Upper lobe of left lung (tissue), 6 donors: ENCODE results near the gene IZUMO2. TPM values are rescaled to one million over a fixed set of nuclear protein-coding genes. Genes with fewer than 3 reads are reported as not detected.

Source experiments
- ATAC-seq, 2 donors: fragments of 200-7000 bp; cut with Tn5 transposase; one replicate each; pipeline ENCODE4 v1.9.1; 2022; ENCODE audit warnings: mild to moderate bottlenecking in 2 of 2, moderate library complexity in 2 of 2; ENCODE audit not compliant: low FRiP score in 2 of 2
- DNase-seq, 2 donors: peaks; one replicate each; pipeline ENCODE4 v3.0.0-alpha.2; 2019 to 2020
- H3K27ac ChIP-seq, 4 donors: fragments of 200-600 bp; sonication (generic); one replicate each; pipeline ENCODE4 v1.5.1; 2016 to 2019
- H3K27me3 ChIP-seq, 4 donors: fragments of 200-600 bp; sonication (generic); one replicate each; pipeline ENCODE4 v1.5.1; 2017 to 2019
- H3K36me3 ChIP-seq, 4 donors: fragments of 200-600 bp; sonication (generic); one replicate each; pipeline ENCODE4 v1.5.1; 2016 to 2019
- H3K4me1 ChIP-seq, 4 donors: fragments of 200-600 bp; sonication (generic); one replicate each; pipeline ENCODE4 v1.5.1; 2018 to 2019
- H3K4me3 ChIP-seq, 4 donors: fragments of 200-600 bp; sonication (generic); one replicate each; pipeline ENCODE4 v1.5.1; 2017 to 2019; ENCODE audit warnings: mild to moderate bottlenecking in 2 of 4, moderate library complexity in 1 of 4
- H3K9me3 ChIP-seq, 4 donors: fragments of 200-600 bp; sonication (generic); one replicate each; pipeline ENCODE4 v1.5.1; 2018 to 2019
- EP300 ChIP-seq, 4 donors: sonication (generic); formaldehyde crosslinking; IDR thresholded peaks; one replicate each; pipeline ENCODE4 v1.5.1; 2017; ENCODE audit warnings: antibody characterized with exemption in 4 of 4, control low read depth in 2 of 4
- POLR2A ChIP-seq, 4 donors: fragments of 450-650 bp; IDR thresholded peaks; one replicate each; pipeline ENCODE4 v1.5.1; 2016 to 2017; ENCODE audit warnings: antibody characterized with exemption in 4 of 4, mild to moderate bottlenecking in 2 of 4
- POLR2AphosphoS5 ChIP-seq, 2 donors: sonication (generic); formaldehyde crosslinking; IDR thresholded peaks; one replicate each; pipeline ENCODE4 v1.5.1; 2017; ENCODE audit warnings: antibody characterized with exemption in 2 of 2
- WGBS, 2 donors: methylation state at CpG; one replicate each; pipeline ENCODE4 v1.1.5; 2017 to 2018; 5-methylcytosine and 5-hydroxymethylcytosine counted together
- total RNA-seq, 6 donors: library from RNA; depleted of rRNA in 4 of 6; stranded (reverse); fragments of >200 nt in 4 of 6; gene quantifications; one replicate each; pipeline versions ENCODE4 v1.1.0 to v1.2.1, GENCODE V29; 2016 to 2021
- TF ChIP-seq, protein P1 (sequence below), 6 experiments: fragments of 450-650 bp in 4 of 6; fragments of 200-600 bp in 2 of 6; sonication (generic) in 2 of 6; IDR thresholded peaks; one replicate each; pipeline ENCODE4 v1.5.1; 2016 to 2019; ENCODE audit warnings: antibody characterized with exemption in 6 of 6
- donor health status: DM: no; HTN: no; CAD: no; lungs with moderate emphysema.
- donor health status: DM: no; HTN: yes; CAD: no; lungs with severe emphysema.

IZUMO2 gene
- total RNA-seq, 6 donors from 2014 or later = not detected

DNA sequence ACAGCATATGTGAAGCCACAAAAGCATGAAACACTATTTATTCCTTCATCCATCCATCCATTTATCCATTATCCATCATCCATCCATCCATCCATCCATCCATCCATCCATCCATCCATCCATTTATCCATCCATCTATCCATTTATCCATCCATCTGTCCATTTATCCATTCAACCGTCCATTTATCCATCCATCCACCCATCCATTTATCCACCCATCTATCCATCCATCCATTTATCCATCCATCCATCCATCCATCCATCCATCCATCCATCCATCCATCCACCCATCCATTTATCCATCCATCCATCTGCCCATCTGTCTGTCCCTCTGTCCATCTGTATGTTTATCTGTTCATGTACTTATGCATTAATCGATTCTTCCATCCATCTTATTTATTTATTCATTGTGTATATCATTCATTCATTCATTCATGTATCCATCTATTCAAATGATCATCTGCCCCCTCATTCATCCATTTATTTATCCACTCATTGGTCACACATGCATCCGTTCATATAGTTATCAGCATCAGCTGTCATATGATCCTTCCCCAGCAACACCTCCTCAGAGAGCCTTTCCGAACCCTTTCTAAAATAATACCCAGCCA is 33.3 kb upstream of the IZUMO2 start:
- Histone ChIP-seq H3K4me3 (no peak overlapping the region), H3K36me3 (no peaks in the 10 kb centered on the region), H3K9me3 (no peaks in the 10 kb centered on the region), H3K27ac (no peak overlapping the region), H3K4me1 (peaks cover 8 to 14% (median 12%) of the 10 kb centered on the region in 4 donors), H3K27me3 (no peaks in the 10 kb centered on the region)
- TF ChIP-seq POLR2A (IDR thresholded peaks at IDR 0.05) (no peak), EP300 (IDR thresholded peaks at IDR 0.05) (no peak), POLR2AphosphoS5 (IDR thresholded peaks at IDR 0.05) (no peak)
- DNase-seq (no peak), ATAC-seq (no peak)
- whole genome bisulfite sequencing, 2 donors = 74 to 82% methylated on average over 4 of the region's 4 CpGs

DNA sequence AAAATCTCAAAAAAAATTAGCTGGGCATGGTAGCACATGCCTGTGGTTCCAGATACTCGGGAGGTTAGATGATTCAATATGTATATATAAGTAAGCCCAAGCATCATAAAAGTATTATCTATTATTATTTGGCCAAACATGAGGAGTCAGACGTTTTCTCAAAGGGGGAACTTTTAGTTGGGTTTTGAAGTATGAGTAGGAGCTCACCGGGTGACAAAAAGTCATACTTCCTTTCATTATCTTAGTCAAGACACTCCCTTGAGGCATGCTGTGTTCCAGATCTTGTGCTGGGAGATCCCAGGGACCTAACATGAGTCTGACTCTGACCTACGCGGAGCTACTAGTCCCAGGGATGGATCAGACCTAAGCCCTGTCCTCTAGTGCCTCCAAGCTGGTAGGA is 32.1 kb upstream of the IZUMO2 start:
- no peak for ATAC-seq
- no peaks in the 10 kb centered on the region for H3K9me3 ChIP-seq
- no peak overlapping the region for H3K27ac ChIP-seq
- H3K36me3 ChIP-seq = no peaks in the 10 kb centered on the region
- DNase-seq = no peak
- WGBS, 2 donors = 72 to 79% methylated on average over 5 of the region's 5 CpGs
- no peaks in the 10 kb centered on the region for H3K27me3 ChIP-seq
- TF ChIP-seq POLR2AphosphoS5 (IDR thresholded peaks at IDR 0.05) = no peak
- TF ChIP-seq POLR2A (IDR thresholded peaks at IDR 0.05) = no peak
- no peak for TF ChIP-seq EP300 (IDR thresholded peaks at IDR 0.05)
- peaks cover 8 to 14% (median 12%) of the 10 kb centered on the region in 4 donors for H3K4me1 ChIP-seq
- no peak overlapping the region for H3K4me3 ChIP-seq

DNA sequence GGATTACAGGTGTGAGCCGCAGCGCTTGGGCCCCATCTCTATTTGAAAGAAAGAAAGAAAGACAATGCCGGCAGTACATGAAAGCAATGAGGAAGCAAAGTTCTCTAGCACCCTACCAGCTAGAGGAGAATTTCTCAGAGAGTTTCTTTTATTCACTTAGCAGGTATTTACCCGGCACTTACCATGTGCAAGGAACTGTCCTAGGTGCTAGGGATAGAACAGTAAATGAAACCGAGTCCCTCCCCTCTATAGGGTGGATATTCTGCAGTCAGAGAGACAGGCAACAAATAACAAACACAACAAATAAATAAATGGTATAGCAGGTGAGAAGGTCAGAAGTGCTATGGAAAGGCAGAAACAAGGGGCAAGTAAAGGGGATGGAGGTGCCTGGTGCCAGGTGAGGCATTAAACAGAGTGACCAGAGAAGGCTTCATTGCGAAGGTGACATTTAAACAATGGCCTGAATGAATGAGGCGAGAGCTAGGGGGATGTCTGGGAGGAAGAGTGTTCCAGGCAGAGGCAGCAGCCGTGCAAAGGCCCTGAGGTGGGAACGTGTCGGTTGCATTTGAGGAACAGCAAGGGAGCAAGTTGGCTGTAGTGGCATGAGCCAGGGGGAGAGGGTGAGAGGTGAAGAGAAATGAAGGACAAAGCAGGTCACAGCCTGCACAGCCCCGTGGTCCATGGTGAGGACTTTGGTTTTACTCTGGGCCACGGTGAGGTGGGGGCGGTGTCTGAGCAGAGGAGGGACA is 29.6 kb upstream of the IZUMO2 start:
- no peak for ATAC-seq
- WGBS, 2 donors = 75 to 79% methylated on average over 13 of the region's 13 CpGs
- Histone ChIP-seq H3K27me3 (no peaks in the 10 kb centered on the region), H3K4me3 (no peak overlapping the region), H3K9me3 (no peaks in the 10 kb centered on the region), H3K36me3 (no peaks in the 10 kb centered on the region), H3K27ac (no peak overlapping the region), H3K4me1 (no peaks in the 10 kb centered on the region)
- DNase-seq = no peak
- TF ChIP-seq POLR2AphosphoS5 (IDR thresholded peaks at IDR 0.05) (no peak), POLR2A (IDR thresholded peaks at IDR 0.05) (no peak), EP300 (IDR thresholded peaks at IDR 0.05) (no peak)
- TF ChIP-seq, protein P1, sequence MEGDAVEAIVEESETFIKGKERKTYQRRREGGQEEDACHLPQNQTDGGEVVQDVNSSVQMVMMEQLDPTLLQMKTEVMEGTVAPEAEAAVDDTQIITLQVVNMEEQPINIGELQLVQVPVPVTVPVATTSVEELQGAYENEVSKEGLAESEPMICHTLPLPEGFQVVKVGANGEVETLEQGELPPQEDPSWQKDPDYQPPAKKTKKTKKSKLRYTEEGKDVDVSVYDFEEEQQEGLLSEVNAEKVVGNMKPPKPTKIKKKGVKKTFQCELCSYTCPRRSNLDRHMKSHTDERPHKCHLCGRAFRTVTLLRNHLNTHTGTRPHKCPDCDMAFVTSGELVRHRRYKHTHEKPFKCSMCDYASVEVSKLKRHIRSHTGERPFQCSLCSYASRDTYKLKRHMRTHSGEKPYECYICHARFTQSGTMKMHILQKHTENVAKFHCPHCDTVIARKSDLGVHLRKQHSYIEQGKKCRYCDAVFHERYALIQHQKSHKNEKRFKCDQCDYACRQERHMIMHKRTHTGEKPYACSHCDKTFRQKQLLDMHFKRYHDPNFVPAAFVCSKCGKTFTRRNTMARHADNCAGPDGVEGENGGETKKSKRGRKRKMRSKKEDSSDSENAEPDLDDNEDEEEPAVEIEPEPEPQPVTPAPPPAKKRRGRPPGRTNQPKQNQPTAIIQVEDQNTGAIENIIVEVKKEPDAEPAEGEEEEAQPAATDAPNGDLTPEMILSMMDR (IDR thresholded peaks at IDR 0.05) = no peak

DNA sequence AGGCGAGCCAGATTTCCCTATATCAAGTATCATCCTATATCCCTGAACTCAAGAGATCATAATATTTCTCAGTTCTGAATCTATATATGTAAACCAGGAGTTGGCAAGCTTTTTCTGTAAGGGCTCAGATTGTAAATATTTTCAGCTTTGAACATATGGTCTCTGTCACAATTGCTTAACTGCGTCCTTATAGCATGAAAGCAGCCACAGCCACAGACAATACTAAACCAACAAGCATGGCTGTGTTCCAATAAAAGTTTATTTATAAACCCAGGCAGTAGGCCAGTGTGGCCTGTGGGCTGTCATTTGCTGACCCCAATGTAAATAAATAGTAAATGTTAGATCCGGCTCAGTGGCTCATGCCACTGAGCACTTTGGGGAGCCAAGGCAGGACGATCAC is 28.1 kb upstream of the IZUMO2 start:
- no peak for DNase-seq
- H3K9me3 ChIP-seq = no peaks in the 10 kb centered on the region
- H3K4me3 ChIP-seq = no peak overlapping the region
- ATAC-seq = no peak
- H3K4me1 ChIP-seq = no peaks in the 10 kb centered on the region
- no peaks in the 10 kb centered on the region for H3K36me3 ChIP-seq
- TF ChIP-seq, protein P1 (IDR thresholded peaks at IDR 0.05) = no peak
- TF ChIP-seq POLR2AphosphoS5 (IDR thresholded peaks at IDR 0.05) = no peak
- TF ChIP-seq POLR2A (IDR thresholded peaks at IDR 0.05) = no peak
- TF ChIP-seq EP300 (IDR thresholded peaks at IDR 0.05) = no peak
- WGBS, 2 donors = 28 to 58% methylated on average over 4 of the region's 4 CpGs
- no peak overlapping the region for H3K27ac ChIP-seq
- no peaks in the 10 kb centered on the region for H3K27me3 ChIP-seq

DNA sequence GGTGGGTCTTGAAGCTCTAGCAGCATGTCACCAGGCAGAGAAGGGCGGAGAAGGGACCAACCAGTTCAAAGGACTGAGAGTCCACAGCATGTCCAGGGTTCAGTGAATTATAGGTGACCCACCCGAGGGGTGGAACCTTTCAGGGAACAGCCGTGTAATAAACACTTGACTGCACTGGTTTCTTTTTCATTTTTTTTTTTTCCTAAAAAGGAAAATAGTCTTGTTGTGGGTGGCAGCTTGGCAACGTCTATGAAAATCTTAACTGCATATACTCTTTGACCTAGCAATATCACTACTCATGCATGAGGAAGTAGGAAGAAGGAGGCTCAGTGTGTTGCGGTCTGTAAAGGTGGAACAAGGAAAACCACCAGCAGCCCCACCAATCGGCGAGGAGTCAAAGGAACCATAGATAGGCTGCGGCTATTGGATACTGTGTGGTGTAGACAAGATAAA is 27.4 kb upstream of the IZUMO2 start:
- H3K36me3 ChIP-seq = no peaks in the 10 kb centered on the region
- no peaks in the 10 kb centered on the region for H3K27me3 ChIP-seq
- no peaks in the 10 kb centered on the region for H3K4me1 ChIP-seq
- H3K9me3 ChIP-seq = no peaks in the 10 kb centered on the region
- H3K27ac ChIP-seq = no peak overlapping the region
- no peak overlapping the region for H3K4me3 ChIP-seq
- DNase-seq (no peak), ATAC-seq (no peak)
- 65 to 66% methylated on average over 8 of the region's 8 CpGs for WGBS, 2 donors
- TF ChIP-seq EP300 (IDR thresholded peaks at IDR 0.05) (no peak), POLR2AphosphoS5 (IDR thresholded peaks at IDR 0.05) (no peak), POLR2A (IDR thresholded peaks at IDR 0.05) (no peak)
- TF ChIP-seq, protein P1 (IDR thresholded peaks at IDR 0.05) = no peak
